ENCODE data around the gene SNX32. TPM values are rescaled to one million over a fixed set of nuclear protein-coding genes. Genes with fewer than 3 reads are reported as not detected.

Gene SNX32
- total and polyA plus RNA-seq, 9 of the 15 experiments (the other 6 are each of a cell fraction or from before 2014, with no cell fraction given), result 0.03 TPM; not detected in 7

GRCh38 chr11:65869643-65870306 is 36.0 kb downstream of the SNX32 start (continued):
- TF ChIP-seq TBL1XR1 (IDR thresholded peaks at IDR 0.05; ENCODE audit: low read length in 2 of 2) (no peak), ZNF766 (CRISPR knock-in tag; conservative IDR thresholded peaks at IDR 0.05) (no peak), CCNT2 (IDR thresholded peaks at IDR 0.05; ENCODE audit: borderline replicate concordance, extremely low read depth, insufficient read length, low read depth, low read length) (no peak), SUPT5H (IDR thresholded peaks at IDR 0.05) (0 out of 2 replicates have a peak, but pooled peaks have one; percentile 31), POLR2G (IDR thresholded peaks at IDR 0.05; ENCODE audit: low read depth, low read length) (peak; percentile 89), CLOCK (CRISPR knock-in tag; IDR thresholded peaks at IDR 0.05; ENCODE audit: borderline replicate concordance) (no peak), RAD21 (CRISPR knock-in tag; conservative IDR thresholded peaks at IDR 0.05 in 1 of 2, IDR thresholded peaks at IDR 0.05 in 1 of 2) (no peak), ELF4 (CRISPR knock-in tag; IDR thresholded peaks at IDR 0.05) (no peak), KDM5B (IDR thresholded peaks at IDR 0.05; ENCODE audit: insufficient replicate concordance, low read depth, low read length) (peak; percentile 8), E2F4 (CRISPR knock-in tag; IDR thresholded peaks at IDR 0.05; ENCODE audit: low read depth) (no peak), NFYB (IDR thresholded peaks at IDR 0.05; ENCODE audit: extremely low read depth, insufficient read length) (no peak), ZKSCAN1 (IDR thresholded peaks at IDR 0.05; ENCODE audit: low read depth, low read length) (no peak), ZBED1 (IDR thresholded peaks at IDR 0.05) (no peak), MIER1 (IDR thresholded peaks at IDR 0.05; ENCODE audit: low read depth) (no peak), SAFB2 (IDR thresholded peaks at IDR 0.05; ENCODE audit: borderline replicate concordance, low read depth, low read length, severe bottlenecking) (no peak), GABPB1 (CRISPR knock-in tag; IDR thresholded peaks at IDR 0.05) (0 out of 2 replicates have a peak, but pooled peaks have one; percentile 5), TAF9B (IDR thresholded peaks at IDR 0.05; ENCODE audit: partially characterized antibody) (no peak), SRSF3 (IDR thresholded peaks at IDR 0.05; ENCODE audit: insufficient read depth, low read length) (no peak), ZBTB1 (CRISPR knock-in tag; IDR thresholded peaks at IDR 0.05; ENCODE audit: borderline replicate concordance, low read depth) (no peak)
- TF ChIP-seq, protein P1, sequence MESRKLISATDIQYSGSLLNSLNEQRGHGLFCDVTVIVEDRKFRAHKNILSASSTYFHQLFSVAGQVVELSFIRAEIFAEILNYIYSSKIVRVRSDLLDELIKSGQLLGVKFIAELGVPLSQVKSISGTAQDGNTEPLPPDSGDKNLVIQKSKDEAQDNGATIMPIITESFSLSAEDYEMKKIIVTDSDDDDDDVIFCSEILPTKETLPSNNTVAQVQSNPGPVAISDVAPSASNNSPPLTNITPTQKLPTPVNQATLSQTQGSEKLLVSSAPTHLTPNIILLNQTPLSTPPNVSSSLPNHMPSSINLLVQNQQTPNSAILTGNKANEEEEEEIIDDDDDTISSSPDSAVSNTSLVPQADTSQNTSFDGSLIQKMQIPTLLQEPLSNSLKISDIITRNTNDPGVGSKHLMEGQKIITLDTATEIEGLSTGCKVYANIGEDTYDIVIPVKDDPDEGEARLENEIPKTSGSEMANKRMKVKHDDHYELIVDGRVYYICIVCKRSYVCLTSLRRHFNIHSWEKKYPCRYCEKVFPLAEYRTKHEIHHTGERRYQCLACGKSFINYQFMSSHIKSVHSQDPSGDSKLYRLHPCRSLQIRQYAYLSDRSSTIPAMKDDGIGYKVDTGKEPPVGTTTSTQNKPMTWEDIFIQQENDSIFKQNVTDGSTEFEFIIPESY (CRISPR knock-in tag; IDR thresholded peaks at IDR 0.05), result peak; percentile 55; the same call in 1 of the 2 replicates
